GM21515 (cell line): ENCODE data around the gene RABGAP1L.
"Not testable (repeated sequence)": the region's sequence is repeated elsewhere in the genome, so short reads cannot be mapped to it uniquely, and the experiment has no call there.

Source experiments
- ATAC-seq: cut with Tn5 transposase; IDR thresholded peaks from one replicate; pipeline ENCODE4 v1.9.1; 2021; ENCODE audit not compliant: unreplicated experiment

RABGAP1L gene

GRCh38 chr1:174159252-174160108 lies at the start of gene RABGAP1L:
TSS of gene RABGAP1L (plus strand) at chr1:174159520.
- ATAC-seq = peak; percentile 53

- ATAC-seq = no peak
These were observed 49.3 kb upstream of the RABGAP1L start for GRCh38 chr1:174110053-174110452.

- no peak for ATAC-seq
These were observed 46.7 kb upstream of the RABGAP1L start for GRCh38 chr1:174112489-174113162.

- ATAC-seq = no peak
These were observed 45.2 kb upstream of the RABGAP1L start for GRCh38 chr1:174114106-174114505.

GRCh38 chr1:174114788-174115448 lies 44.4 kb upstream of the RABGAP1L start:
- no peak for ATAC-seq

- no peak for ATAC-seq
These were observed 43.3 kb upstream of the RABGAP1L start for GRCh38 chr1:174116042-174116441.

- ATAC-seq = no peak
These were observed 40.6 kb upstream of the RABGAP1L start for GRCh38 chr1:174118751-174119150.

GRCh38 chr1:174122318-174122717 lies 37.0 kb upstream of the RABGAP1L start:
- not testable (repeated sequence) for ATAC-seq

- no peak for ATAC-seq
These were observed 35.5 kb upstream of the RABGAP1L start for GRCh38 chr1:174123843-174124242.

- not testable (repeated sequence) for ATAC-seq
These were observed 32.1 kb upstream of the RABGAP1L start for GRCh38 chr1:174127176-174127575.

GRCh38 chr1:174131032-174131638 lies 28.2 kb upstream of the RABGAP1L start:
- no peak for ATAC-seq

- no peak for ATAC-seq
These were observed 25.2 kb upstream of the RABGAP1L start for GRCh38 chr1:174134003-174134659.

GRCh38 chr1:174135211-174135610 lies 24.1 kb upstream of the RABGAP1L start:
- no peak for ATAC-seq

- no peak for ATAC-seq
These were observed 22.6 kb upstream of the RABGAP1L start for GRCh38 chr1:174136714-174137113.

- no peak for ATAC-seq
These were observed 16.5 kb upstream of the RABGAP1L start for GRCh38 chr1:174142836-174143235.

- not testable (repeated sequence) for ATAC-seq
These were observed 15.5 kb upstream of the RABGAP1L start for GRCh38 chr1:174143727-174144396.

GRCh38 chr1:174144397-174144783 lies 14.9 kb upstream of the RABGAP1L start:
- ATAC-seq = not testable (repeated sequence)

GRCh38 chr1:174149216-174149615 lies 10.1 kb upstream of the RABGAP1L start:
- ATAC-seq = no peak

GRCh38 chr1:174150499-174150898 lies 8.8 kb upstream of the RABGAP1L start:
- ATAC-seq = no peak

GRCh38 chr1:174152427-174152826 lies 6.9 kb upstream of the RABGAP1L start:
- ATAC-seq = no peak
